Smooth muscle cell of the brain vasculature (primary cell): Measurements from ENCODE around the gene RMND5B.
"Not testable (repeated sequence)": the region's sequence is repeated elsewhere in the genome, so short reads cannot be mapped to it uniquely, and the experiment has no call there.

Experiments used
- DNase-seq: peaks from one replicate; pipeline ENCODE4 v3.0.0-alpha.2; 2012; ENCODE audit warnings: low read depth, low spot score

Gene RMND5B

DNA sequence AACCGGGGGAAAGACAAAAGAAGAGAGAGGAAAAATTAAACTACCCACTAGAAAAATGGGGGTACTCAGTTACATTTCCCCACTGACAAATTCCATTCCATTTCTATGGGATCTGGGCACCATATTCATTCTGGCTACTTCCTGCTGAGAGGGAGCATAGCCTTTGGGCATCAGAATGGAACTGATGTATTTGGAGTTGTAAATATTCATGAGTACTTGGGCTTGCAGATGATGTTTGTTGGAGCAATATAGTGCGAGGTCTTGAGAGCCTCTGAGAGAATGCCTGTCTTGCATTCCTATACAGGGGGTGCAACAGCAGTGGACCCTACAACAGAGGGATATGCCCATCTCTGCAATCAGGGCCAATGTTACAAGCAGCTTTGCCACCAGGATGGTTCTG is 39.6 kb downstream of the RMND5B start:
- no peak for DNase-seq

DNA sequence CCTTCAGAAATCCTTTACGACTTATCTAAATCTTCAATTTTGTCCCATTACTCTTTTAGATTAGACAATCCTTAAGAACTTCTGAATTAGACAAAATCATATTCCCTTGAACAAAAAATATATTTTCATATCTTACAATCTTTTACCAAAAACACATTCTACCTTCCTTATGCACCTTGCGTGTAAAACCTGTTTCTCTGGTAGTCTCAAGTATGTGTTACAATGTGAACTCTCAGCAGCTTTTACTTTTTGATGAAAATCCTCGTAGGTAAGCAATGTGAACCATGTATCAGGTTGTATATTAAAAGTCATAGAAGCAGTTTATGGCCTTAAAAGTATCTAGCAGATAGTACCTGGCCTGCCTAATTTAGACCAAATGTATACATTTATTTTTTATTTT is 43.6 kb downstream of the RMND5B start:
- no peak for DNase-seq

DNA sequence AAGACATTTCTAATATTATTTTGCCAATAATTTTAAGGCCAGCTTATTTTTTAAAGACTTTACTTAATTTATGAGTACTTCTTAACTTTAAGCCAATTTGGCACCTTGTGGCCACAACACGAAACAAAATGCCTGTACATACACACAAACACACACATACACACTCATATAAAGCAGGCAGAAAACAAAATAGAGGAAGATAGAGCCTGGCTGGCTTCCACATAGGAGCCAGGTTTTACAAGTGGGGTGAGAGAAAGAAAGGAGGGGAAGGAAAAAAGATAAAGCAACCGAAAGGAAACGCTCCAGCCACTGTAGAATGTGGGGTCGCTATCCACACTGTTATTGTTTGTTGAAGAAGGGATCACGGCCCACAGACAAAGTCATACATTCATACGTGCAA is 46.0 kb downstream of the RMND5B start:
- no peak for DNase-seq

DNA sequence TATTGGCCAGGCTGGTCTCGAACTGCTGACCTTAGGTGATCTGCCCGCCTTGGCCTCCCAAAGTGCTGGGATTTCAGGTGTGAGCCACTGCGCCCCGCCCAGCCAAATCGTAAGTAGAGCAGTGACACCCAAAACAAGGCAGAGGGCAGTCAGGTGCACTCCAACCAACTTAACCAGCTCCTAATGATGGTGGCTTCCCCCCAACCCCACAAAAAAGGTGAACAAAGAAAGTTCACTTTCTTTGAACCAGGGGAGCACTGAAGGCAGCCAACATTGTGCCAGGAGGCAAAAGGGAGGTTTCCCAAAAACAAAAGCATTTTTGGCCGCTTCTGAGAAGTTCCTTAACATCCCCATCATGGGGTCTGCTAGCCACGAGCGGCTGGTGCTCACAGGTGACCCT is 46.8 kb downstream of the RMND5B start:
- no peak for DNase-seq

DNA sequence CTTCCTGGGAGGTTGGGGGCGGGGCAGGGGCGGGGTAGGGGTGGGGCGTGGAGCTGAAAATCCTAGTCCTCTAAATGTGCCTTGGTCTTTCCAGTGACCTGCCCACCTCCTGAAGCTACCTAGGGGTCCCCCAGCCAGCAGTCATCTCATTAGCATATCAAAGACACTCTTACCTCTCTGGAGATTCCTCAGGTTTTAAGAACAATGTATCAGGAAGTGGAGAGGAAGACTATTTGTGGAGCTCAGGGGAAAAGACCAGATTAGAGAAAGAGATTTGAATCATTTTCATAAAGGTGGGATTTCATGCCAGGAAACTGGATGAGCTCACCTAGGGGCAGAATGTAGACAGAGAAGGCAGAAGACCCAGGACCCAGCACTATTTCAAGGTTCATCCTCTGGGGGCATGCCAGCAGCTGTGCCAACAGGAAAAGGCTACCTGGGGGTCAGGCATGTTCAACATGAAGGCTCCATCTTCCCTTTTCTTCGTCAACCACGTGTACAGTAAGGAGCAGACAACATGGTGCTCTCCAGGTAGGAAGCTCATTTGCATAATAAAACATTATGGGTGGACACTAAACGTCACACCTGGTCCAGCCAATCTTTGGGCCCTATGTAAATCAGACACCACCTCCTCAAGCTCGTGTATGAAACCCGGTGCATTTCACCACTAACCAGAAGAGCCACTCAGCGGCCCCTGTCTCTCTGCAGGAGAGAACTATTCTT is 49.5 kb downstream of the RMND5B start:
- no peak for DNase-seq

DNA sequence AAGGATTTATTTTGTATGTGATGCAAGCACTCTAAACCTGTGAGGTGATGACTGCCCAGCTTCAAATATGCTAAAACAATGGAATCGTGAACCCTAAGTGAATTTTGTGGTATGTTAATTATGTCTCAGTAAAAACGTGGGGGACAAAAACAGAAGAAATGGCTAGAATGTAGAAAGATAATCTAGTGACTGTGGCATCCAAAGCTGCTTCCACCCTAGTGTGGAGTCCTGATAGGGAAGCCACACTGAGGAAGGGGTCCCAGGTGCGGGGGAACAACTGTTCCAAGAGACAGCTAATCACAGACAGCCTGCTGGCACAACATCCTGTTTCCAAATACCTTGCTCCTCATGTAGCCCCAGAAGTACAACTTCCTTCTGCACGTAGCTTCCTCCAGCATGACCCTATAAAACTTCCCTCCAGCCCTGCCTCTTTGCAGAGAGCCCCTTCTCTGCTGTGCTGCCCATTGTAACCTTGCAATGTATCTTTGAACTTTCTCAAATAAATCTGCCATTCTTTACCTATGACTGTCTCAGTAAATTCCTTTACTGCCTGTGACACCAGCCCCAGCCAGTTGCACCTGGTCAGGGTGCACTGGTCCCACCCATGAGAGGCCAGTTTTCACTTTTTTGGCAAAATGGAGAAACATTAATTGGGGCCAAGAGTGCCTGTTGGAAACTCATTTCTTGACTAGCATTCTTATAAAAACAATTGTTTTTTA is 51.5 kb downstream of the RMND5B start:
- no peak for DNase-seq

DNA sequence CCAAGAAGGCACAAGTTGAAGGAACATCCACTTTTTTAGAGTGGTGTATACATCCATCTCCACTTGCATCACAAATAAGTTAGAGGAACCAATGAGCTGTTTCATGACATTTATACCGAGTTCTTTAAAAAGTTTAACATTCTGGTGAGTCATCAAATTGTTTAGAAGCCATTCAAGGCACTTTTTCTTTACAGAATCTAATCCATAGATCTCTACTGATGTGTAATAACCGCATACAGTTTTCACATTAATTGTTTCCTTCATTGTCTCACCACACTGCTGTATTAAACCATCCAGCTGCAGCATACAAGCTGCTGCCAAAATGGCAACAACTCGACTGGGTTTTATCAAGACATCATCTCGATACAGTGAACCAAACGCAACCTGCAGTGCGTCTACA is 55.6 kb downstream of the RMND5B start:
- DNase-seq, result no peak

DNA sequence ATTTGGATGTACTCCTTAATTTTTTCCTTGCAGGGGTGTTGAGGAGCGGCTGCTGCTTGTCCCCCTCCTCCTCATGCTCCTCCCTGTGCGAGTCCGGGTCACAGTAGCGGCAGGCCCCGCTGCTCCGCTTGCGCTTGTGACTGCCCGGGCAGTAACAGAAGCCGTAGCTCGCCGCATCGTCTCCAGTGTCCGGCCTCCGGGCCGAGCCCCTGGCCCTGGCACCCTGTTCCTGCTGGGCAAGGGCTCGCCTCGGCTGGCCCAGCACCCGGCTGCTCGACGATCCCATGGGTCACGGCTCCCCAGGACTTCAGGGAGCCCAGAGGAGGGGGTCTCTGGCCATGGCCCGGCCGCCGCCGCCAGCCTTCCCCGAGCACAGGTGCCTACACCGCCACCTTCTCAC is 56.2 kb downstream of the RMND5B start, which contains the start of gene GMCL2:
Gene GMCL2, minus strand, starts transcription at position 358 of the 400 bp plus-strand sequence. Its CDS starts 72 bp downstream, at position 286.
- no peak for DNase-seq

DNA sequence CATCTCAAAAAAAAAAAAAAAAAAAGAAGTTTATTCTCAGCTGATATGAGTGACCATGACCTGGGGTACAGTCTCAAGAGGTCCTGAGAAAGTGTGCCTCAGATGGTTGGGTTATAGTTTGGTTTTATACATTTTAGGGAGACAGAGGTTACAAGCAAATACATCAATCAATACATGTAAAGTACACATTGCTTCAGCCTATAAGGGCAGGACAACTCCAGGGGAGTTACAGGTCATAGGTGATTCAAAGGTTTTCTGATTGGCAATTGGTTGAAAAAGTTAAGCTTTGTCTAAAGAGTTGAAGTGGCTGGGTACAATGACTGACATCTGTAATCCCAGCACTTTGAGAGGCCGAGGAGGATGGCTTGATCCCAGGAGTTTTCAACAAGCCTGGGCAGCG is 58.6 kb downstream of the RMND5B start:
- no peak for DNase-seq

DNA sequence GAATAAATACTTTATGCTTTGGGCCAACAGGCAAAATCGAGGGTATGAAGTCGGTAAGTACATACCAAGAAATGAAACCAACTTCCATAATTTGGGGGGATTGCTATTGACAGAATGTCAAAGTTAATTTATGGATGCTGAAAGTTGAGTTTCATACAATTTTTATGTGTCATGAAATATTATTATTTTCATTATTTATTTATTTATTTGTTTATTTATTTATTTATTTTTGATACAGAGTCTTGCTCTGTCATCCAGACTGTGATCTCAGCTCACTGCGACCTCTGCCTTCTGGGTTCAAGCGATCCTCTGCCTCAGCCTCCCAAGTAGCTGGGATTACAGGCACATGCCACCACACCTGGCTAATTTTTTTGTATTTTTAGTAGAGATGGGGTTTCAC is 60.8 kb downstream of the RMND5B start:
- DNase-seq, result no peak

DNA sequence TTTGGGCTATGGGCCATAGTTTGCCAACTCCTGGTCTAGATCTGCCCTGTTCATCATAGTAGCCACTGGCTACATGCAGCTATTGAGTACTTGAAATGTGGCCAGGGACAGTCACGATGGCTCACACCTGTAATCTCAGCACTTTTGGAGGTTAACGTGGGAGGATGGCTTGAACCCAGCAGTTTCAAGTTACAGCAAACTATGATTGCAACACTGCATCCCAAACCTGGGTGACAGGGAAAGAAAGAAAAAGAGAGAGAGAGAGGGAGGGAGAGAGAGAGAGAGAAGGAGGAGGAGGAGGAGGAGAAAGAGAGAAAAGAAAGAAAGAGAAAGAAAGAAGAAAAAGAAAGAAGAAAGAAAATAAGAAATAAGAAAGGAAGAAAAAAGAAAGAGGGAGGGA is 61.4 kb downstream of the RMND5B start:
- DNase-seq, result no peak

DNA sequence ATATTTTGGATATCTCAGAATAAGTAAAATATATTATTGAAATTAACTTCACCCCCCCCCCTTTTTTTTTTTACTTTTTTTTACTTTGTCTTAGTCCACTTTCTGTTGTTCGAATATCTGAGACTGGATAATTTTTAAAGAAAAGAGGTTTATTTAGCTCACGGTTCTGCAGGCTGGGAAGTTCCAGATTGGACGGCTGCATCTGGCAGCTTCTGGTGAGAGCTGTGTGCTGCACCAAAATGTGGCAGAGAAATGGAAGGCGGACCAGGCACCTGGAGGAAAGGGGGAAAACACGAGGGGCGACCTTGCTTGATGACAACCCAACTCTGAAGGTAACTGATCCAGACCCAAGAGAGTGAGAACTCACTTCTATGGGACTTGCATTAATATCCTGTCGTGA is 62.0 kb downstream of the RMND5B start:
- no peak for DNase-seq

DNA sequence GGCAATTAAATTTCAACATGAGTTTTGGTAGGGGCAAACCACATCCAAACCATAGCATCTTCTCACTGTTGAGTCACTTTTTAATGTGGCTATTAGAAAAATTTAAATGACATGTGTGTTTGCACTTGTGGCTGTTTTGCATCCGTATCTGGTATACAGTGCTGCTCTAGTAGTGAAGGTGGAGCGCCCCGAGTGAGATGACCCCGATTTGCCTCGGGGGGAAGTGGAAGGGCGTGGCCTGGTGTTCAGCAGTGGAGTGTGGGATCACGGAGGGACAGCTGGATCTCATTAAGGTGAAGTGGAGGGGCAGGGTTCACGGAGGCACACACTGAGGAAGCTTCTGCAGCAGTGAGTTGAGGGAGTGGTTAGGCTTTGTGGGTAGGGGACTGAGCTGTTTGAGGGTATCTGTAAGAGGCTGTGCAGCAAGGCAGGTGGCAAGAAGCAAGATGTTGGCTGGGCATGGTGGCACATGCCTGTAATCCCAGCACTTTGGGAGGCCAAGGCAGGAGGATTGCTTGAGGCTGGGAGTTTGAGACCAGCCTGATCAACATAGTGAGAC is 62.5 kb downstream of the RMND5B start:
- DNase-seq, result no peak

DNA sequence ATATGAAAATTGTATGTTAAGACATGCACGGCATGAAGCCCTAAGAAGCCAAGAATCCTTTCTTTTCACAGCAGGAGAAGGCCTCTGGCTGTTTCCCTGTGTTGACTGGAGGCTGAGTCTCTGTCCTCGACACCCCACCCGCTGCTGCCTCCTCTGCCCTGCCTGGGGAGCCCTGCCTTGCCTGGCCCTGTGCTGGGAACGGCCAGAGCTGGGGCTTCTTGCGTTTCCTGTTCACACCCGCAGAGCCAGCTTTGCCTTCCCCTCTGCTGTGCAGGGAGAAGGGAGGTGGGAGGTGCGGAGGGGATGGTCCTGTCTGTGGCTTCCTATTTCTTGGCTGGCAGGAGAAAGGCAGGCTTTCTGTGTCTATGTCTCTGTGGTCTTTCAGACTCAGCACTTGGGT is 63.2 kb downstream of the RMND5B start:
- no peak for DNase-seq

DNA sequence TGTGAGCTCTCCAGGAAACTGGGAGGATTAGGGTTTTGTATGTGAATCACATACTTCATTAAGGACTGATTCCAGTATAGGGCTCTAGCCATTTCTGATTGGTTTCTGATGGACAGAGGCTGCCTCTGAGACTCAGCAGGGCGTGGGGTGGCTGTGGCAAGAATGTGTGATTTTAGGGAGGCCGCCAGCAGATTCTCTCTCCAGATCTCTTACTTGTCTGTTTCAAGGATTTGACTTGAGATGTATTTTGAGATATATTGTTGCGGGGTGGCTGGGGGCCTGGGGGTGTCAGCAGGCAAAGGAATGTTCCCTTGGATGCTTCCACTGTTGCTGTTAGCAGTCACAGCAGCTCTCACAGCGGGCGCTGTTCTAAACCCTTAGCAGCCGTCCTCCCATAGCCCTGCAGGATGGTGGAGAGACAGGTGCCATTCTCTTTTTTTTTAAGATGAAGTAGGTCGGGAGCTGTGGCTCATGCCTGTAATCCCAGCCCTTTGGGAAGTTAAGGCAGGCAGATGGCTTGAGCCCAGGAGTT is 65.5 kb downstream of the RMND5B start:
- DNase-seq, result no peak

DNA sequence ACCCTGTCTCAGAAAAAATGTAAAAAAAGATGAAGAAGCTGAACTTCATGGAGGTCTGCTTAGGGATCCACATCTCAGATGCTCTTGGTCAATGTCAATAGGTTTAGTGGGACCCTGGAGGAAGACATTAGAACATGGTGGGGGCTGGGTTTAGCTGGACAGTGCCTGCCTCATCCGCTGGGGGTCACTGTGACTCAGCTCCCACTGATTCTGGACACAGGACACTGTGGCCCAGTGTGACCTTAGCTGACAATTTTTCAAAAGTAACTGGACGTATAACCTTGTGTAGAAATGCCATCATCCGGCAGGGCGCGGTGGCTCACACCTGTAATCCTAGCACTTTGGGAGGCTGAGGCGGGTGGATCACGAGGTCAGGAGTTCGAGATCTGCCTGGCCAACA is 66.2 kb downstream of the RMND5B start:
- no peak for DNase-seq

DNA sequence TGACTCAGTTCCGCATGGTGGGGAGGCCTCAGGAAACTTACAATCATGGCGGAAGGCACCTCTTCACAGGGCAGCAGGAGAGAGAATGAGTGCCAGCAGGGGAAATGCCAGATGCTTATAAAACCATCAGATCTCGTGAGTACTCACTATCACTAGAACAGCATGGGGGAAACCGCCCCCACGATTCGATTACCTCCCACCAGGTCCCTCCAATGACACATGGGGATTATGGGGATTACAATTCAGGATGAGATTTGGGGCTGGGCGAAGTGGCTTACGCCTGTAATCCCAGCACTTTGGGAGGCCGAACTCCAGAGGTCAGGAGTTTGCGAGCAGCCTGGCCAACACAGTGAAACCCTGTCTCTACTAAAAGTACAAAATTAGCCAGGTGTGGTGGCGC is 67.3 kb downstream of the RMND5B start:
- DNase-seq, result not testable (repeated sequence)

DNA sequence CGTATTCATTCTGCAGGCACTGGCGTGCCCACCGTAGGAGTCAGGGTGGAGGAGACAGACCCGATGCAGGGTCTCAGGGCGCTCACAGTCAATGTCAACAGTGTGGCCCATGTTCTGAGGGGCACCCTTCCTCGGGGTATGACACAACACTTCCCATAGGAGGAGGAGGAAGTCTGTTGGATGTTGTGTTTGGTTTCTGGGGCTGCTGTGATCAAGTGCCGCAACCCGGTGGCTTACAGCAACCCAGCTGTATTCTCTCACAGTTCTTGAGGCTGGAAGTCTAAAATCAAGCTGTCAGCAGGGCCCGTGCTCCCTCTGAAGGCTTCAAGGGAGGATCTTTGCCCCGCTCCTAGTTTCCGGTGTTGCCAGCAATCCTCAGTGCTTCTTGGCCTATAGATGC is 67.9 kb downstream of the RMND5B start:
- DNase-seq, result no peak

DNA sequence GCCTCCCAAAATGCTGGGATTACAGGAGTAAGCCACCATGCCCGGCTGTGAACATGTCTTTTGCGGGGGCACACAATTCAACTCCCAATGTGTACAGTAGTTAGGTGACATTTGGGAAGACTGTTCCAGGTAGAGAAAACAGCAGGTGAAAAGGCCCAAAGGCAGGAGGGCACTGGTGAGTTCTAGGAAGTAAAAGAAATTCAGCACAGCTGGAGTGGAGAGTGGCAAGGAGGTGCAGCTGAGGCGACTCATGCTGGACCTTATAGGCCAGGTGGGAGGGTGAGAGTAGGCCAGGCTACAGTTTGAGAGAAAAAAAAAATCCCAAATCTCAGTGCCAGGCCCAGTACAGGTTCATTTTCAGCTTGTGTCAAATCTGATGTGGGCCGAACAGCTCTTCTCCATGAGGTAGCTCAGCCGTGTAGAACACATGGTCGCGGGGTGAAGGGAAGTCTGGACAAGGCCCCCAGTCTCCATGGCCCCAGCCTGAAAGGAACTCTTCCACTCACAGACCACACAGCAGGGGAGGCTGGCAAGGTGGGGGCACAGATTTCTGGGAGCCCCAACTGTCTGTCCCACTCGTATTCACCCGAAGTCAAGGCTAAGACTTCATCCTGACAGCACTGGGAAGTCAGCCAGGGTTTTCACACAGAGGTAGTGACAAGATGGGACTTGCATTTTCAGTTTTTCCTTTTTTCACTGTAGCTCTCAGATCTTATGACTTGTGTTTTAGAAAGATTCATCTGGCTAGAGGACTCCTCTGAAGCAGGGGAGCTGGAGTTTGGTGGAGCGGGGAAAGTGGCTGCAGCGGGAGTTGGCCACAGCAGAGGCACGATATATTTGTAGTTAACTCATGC is 69.0 kb downstream of the RMND5B start:
- no peak for DNase-seq
